SHP77 treated with DMSO at 0.1 percent for 48 hours (cell line): Measurements from ENCODE around the gene CLK1.

Source experiments
- DNase-seq: peaks from one replicate; lab custom pipeline; 2025; lab: John Stamatoyannopoulos, UW

The CLK1 gene

DNA sequence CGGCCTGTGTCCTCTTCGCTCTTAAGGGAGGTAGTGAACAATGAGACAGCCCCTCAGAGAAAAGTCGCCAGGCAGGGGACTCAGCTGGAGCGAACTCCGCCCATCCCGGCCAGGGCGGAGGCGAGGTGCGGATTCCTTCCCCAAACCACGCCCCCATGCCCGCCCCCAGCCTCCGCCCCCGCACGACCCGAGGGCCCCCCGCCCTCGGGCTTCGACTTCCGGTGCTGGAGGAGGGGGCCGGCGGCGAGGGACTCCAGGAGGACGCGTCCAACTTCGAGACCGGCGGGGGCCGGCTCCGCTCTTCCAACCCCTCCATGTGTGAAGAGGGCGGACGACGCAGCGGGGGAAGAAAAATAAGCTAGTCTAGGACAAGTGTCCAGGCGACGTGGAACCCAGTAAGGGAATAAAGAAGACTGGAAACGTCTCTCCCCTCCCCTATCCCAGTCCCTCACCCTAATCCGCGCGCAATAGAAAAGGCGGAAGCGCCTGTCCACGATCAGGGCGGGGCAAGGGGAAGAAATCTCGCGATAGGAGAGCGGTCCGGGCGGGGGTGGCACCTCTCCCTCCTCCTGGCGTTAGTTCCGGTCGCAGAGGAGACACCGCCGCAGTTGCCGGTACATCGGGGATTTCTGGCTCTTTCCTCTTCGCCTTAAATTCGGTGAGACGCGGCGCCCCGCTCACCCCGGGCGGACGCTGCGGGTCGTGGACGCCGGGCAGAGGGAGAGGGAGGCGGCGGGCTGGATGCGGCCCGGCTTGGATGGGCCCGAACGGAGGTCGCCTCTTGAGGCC is 52.9 kb downstream of the CLK1 start, which contains the start of gene BZW1:
Gene BZW1 (plus strand): TSS at position 578 of the 789 bp plus-strand sequence. CDS start 1,308 bp downstream, outside the sequence.
- peak; percentile 88 for DNase-seq

DNA sequence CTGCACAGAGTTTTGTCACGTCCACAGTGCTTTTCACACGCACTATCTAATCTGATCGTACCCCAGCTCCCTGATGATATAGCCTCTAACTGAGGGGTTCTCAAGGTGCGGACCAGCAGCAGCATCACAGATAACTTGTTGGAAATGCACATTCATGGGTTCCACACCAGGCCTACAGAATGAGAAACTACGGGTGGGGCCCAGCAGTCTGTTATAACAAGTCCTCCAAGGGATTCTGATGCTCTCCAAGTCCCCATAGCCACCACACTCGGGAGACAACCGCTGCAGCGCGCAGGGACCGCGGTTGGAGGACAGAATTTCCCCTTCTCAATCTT is 53.5 kb downstream of the CLK1 start:
- DNase-seq, result no peak

DNA sequence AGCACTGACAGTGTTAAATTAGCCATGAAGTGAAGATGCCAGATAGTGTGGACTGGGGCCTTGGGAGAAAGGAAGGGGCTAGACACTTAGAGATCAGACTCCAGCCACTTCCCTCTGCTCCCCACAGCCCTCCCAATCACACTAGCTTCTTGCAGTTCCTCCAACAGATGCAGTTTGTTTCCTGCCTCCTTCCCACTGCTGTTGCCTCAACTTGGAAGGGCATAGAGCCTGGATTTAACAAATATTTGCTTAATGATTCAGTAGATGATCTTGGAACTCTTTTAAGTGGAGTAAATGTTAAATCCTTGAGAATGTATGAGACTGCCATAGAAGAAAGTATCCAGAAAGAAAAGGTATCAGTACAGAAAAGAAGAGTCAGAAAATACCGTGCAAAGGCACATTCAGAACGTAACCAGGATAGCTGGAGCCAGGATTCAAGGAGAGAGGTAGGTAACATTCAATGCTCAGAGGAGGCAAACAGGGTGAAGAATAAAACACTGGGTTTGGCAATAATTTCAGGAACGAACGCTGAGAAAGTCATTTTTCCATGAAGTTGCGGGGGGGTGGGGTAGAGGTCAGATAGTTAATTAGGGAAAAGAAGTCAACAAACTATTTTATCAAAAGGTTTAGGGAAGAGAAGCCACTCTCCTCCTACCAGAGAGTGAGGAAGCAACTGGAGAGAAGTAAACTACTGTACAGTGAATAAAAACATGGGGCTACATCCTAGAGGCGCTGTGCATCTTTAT is 54.0 kb downstream of the CLK1 start:
- DNase-seq, result no peak

DNA sequence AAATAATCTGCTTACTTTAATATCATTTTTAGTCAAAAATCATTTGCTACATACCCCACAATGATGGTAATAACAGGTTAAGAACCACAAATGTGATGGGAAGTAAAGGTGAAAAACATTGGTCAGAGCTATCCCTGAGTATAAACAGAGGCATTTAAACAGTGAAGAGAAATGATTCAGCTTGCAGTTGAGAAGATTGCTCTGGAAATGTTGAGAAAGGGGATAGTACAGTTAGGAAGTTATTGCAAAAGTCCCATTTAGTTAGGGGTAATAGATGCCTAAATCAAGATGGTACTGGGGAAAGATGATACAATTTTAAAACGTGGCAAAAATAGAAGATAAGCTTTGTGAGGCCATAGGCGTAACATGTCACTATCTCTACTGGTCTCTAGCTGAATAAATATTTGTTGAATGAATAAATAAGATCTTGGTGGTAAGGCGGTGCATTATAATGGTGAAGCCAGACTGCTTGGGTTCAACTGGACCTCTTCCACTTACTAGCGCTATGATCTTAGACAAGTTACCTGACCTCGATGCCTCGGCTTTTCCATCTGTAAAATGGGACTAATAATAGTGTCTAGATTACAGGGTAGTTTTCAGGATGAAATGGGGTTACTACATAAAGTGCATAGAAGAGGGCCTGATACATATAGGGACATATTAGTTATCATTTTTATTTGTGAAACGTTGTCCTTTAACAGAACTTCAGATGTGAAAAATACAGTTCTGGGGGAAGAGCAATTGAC is 54.8 kb downstream of the CLK1 start:
- DNase-seq, result no peak
